Measurements from ENCODE around the gene STRA8.
A peak's percentile ranks its signal among the peaks of the same experiment; 100 is the strongest.

Gene STRA8

GRCh38 chr7:135238112-135238744 lies 4.6 kb downstream of the STRA8 start:
- Mint-ChIP-seq H3K4me1 (ENCODE audit: low read depth) (peaks cover 12% of the 10 kb centered on the region), H3K27me3 (no peaks in the 10 kb centered on the region), H3K4me3 (no peak overlapping the region), H3K36me3 (ENCODE audit: low read depth) (no peaks in the 10 kb centered on the region), H3K27ac (no peak overlapping the region), H3K9me3 (peaks cover 3% of the 10 kb centered on the region)

- Mint-ChIP-seq H3K27me3 (no peaks in the 10 kb centered on the region), H3K27ac (no peak overlapping the region), H3K4me3 (no peak overlapping the region), H3K4me1 (ENCODE audit: low read depth) (peaks cover 12% of the 10 kb centered on the region), H3K36me3 (ENCODE audit: low read depth) (no peaks in the 10 kb centered on the region), H3K9me3 (peaks cover 3% of the 10 kb centered on the region)
Measured at GRCh38 chr7:135239263-135239662, 5.6 kb downstream of the STRA8 start.

GRCh38 chr7:135240441-135240840 lies 6.8 kb downstream of the STRA8 start:
- peaks cover 3% of the 10 kb centered on the region for H3K9me3 Mint-ChIP-seq
- peaks cover 12% of the 10 kb centered on the region for H3K4me1 Mint-ChIP-seq (ENCODE audit: low read depth)
- no peaks in the 10 kb centered on the region for H3K27me3 Mint-ChIP-seq
- H3K27ac Mint-ChIP-seq = no peak overlapping the region
- no peak overlapping the region for H3K4me3 Mint-ChIP-seq
- H3K36me3 Mint-ChIP-seq (ENCODE audit: low read depth) = no peaks in the 10 kb centered on the region

- Mint-ChIP-seq H3K4me3 (no peak overlapping the region), H3K36me3 (ENCODE audit: low read depth) (no peaks in the 10 kb centered on the region), H3K27me3 (no peaks in the 10 kb centered on the region), H3K4me1 (ENCODE audit: low read depth) (peaks cover 1% of the 10 kb centered on the region), H3K9me3 (no peaks in the 10 kb centered on the region), H3K27ac (no peak overlapping the region)
Measured at GRCh38 chr7:135242096-135242684, 8.6 kb downstream of the STRA8 start.

GRCh38 chr7:135245226-135246190 lies 11.9 kb downstream of the STRA8 start:
- no peaks in the 10 kb centered on the region for H3K36me3 Mint-ChIP-seq (ENCODE audit: low read depth)
- H3K27ac Mint-ChIP-seq = no peak overlapping the region
- H3K4me3 Mint-ChIP-seq = no peak overlapping the region
- H3K27me3 Mint-ChIP-seq = no peaks in the 10 kb centered on the region
- H3K4me1 Mint-ChIP-seq (ENCODE audit: low read depth) = no peaks in the 10 kb centered on the region
- no peaks in the 10 kb centered on the region for H3K9me3 Mint-ChIP-seq

- Mint-ChIP-seq H3K4me1 (ENCODE audit: low read depth) (no peaks in the 10 kb centered on the region), H3K9me3 (no peaks in the 10 kb centered on the region), H3K27ac (no peak overlapping the region), H3K27me3 (no peaks in the 10 kb centered on the region), H3K36me3 (ENCODE audit: low read depth) (no peaks in the 10 kb centered on the region), H3K4me3 (no peak overlapping the region)
Measured at GRCh38 chr7:135246191-135246825, 12.7 kb downstream of the STRA8 start.

GRCh38 chr7:135247746-135248471 lies 14.3 kb downstream of the STRA8 start:
- no peak overlapping the region for H3K4me3 Mint-ChIP-seq
- peaks cover 9% of the 10 kb centered on the region for H3K4me1 Mint-ChIP-seq (ENCODE audit: low read depth)
- no peaks in the 10 kb centered on the region for H3K36me3 Mint-ChIP-seq (ENCODE audit: low read depth)
- H3K9me3 Mint-ChIP-seq = no peaks in the 10 kb centered on the region
- no peaks in the 10 kb centered on the region for H3K27me3 Mint-ChIP-seq
- no peak overlapping the region for H3K27ac Mint-ChIP-seq

GRCh38 chr7:135248546-135248945 lies 14.9 kb downstream of the STRA8 start:
- Mint-ChIP-seq H3K4me3 (no peak overlapping the region), H3K27me3 (no peaks in the 10 kb centered on the region), H3K4me1 (ENCODE audit: low read depth) (peaks cover 9% of the 10 kb centered on the region), H3K9me3 (no peaks in the 10 kb centered on the region), H3K27ac (no peak overlapping the region), H3K36me3 (ENCODE audit: low read depth) (no peaks in the 10 kb centered on the region)

GRCh38 chr7:135251496-135252391 lies 18.1 kb downstream of the STRA8 start:
- peaks cover 9% of the 10 kb centered on the region for H3K4me1 Mint-ChIP-seq (ENCODE audit: low read depth)
- H3K9me3 Mint-ChIP-seq = no peaks in the 10 kb centered on the region
- no peaks in the 10 kb centered on the region for H3K27me3 Mint-ChIP-seq
- H3K4me3 Mint-ChIP-seq = no peak overlapping the region
- no peaks in the 10 kb centered on the region for H3K36me3 Mint-ChIP-seq (ENCODE audit: low read depth)
- peak overlapping the region; percentile 46 for H3K27ac Mint-ChIP-seq

GRCh38 chr7:135253851-135254771 lies 20.5 kb downstream of the STRA8 start:
- no peaks in the 10 kb centered on the region for H3K9me3 Mint-ChIP-seq
- no peaks in the 10 kb centered on the region for H3K27me3 Mint-ChIP-seq
- peaks cover 9% of the 10 kb centered on the region for H3K4me1 Mint-ChIP-seq (ENCODE audit: low read depth)
- no peak overlapping the region for H3K4me3 Mint-ChIP-seq
- no peak overlapping the region for H3K27ac Mint-ChIP-seq
- no peaks in the 10 kb centered on the region for H3K36me3 Mint-ChIP-seq (ENCODE audit: low read depth)

- Mint-ChIP-seq H3K4me1 (ENCODE audit: low read depth) (no peaks in the 10 kb centered on the region), H3K27ac (no peak overlapping the region), H3K4me3 (no peak overlapping the region)
Measured at GRCh38 chr7:135257790-135258189, 24.2 kb downstream of the STRA8 start.

GRCh38 chr7:135258585-135258984 lies 24.9 kb downstream of the STRA8 start:
- no peak overlapping the region for H3K4me3 Mint-ChIP-seq
- H3K27me3 Mint-ChIP-seq = no peaks in the 10 kb centered on the region
- H3K36me3 Mint-ChIP-seq (ENCODE audit: low read depth) = no peaks in the 10 kb centered on the region
- H3K4me1 Mint-ChIP-seq (ENCODE audit: low read depth) = no peaks in the 10 kb centered on the region
- no peak overlapping the region for H3K27ac Mint-ChIP-seq
- peaks cover 3% of the 10 kb centered on the region for H3K9me3 Mint-ChIP-seq

More at GRCh38 chr7:135257790-135258189, 24.2 kb downstream of the STRA8 start:
- Mint-ChIP-seq H3K27me3 (no peaks in the 10 kb centered on the region), H3K9me3 (no peaks in the 10 kb centered on the region), H3K36me3 (ENCODE audit: low read depth) (no peaks in the 10 kb centered on the region)

GRCh38 chr7:135259702-135260101 lies 26.1 kb downstream of the STRA8 start:
- H3K36me3 Mint-ChIP-seq (ENCODE audit: low read depth) = no peaks in the 10 kb centered on the region
- H3K27me3 Mint-ChIP-seq = no peaks in the 10 kb centered on the region
- peaks cover 5% of the 10 kb centered on the region for H3K9me3 Mint-ChIP-seq
- no peak overlapping the region for H3K4me3 Mint-ChIP-seq
- H3K27ac Mint-ChIP-seq = no peak overlapping the region
- H3K4me1 Mint-ChIP-seq (ENCODE audit: low read depth) = no peaks in the 10 kb centered on the region

Measured in stimulated activated naive CD8-positive, alpha-beta T cell treated with anti-CD3 and anti-CD28 coated beads, Interleukin-15, Interleukin-2, amounts not matched to agents 100 ng/mL and 50 ng/mL, for 24 hours (primary cell).